HepG2 (cell line): Measurements from ENCODE around the gene TP73. TPM values are rescaled to one million over a fixed set of nuclear protein-coding genes. Genes with fewer than 3 reads are reported as not detected.

ENCODE experiments used
- ATAC-seq: fragments of 200-7000 bp; cut with Tn5 transposase; 3 replicates; pipeline ENCODE4 v1.9.1; 2020; ENCODE audit warnings: mild to moderate bottlenecking, moderate library complexity
- BruUV-seq: library from RNA; stranded (reverse); fragments of 400-500 nt; replicated peaks from 2 replicates; lab custom pipeline; 2021; lab: Mats Ljungman, UMichigan
- CTCF ChIA-PET: fragments of 300-600 bp; formaldehyde crosslinking; extraction: SDS; loops from one replicate; lab custom pipeline; 2021; ENCODE audit warnings: low total read pairs, inconsistent platforms, low intra/inter-chr PET ratio; lab: Yijun Ruan, JAX
- POLR2A ChIA-PET: fragments of 350-600 bp; sonication (Branson Sonifier 250); formaldehyde crosslinking; loops from one replicate; lab custom pipeline; 2020; ENCODE audit warnings: antibody characterized with exemption, inconsistent platforms; lab: Yijun Ruan, JAX
- DNase-seq: peaks from one replicate; pipeline ENCODE4 v3.0.0-alpha.2; 2015; ENCODE audit warnings: low spot score
- FAIRE-seq: peaks from 3 replicates; lab custom pipeline; 2011; peaks lifted over from hg19 to GRCh38; lab: Jason Lieb, UNC
- H2AFZ ChIP-seq: one replicate; pipeline ENCODE4 v1.6.1; 2011; ENCODE audit warnings: low read length, inconsistent platforms
- H3K27ac ChIP-seq: fragments of 300-600 bp; 3 replicates; pipeline ENCODE4 v1.8.0; 2011; ENCODE audit warnings: mixed run types, mild to moderate bottlenecking, mixed read lengths, low read length, inconsistent platforms; ENCODE audit not compliant: insufficient read depth; ENCODE audit errors: extremely low read length
- H3K27me3 ChIP-seq, 2 experiments: fragments of 200-600 bp in 1 of 2; 2 replicates in 1 of 2; 3 replicates in 1 of 2; pipeline versions ENCODE4 v1.6.0 to v1.8.0; 2011; ENCODE audit warnings: low read length in 2 of 2, mild to moderate bottlenecking in 2 of 2, moderate library complexity in 2 of 2, inconsistent platforms in 1 of 2; ENCODE audit not compliant: insufficient read depth in 2 of 2, control insufficient read depth in 1 of 2
- H3K36me3 ChIP-seq, 2 experiments: fragments of 200-600 bp in 1 of 2; replicated peaks in 1 of 2; 2 replicates in 1 of 2; 3 replicates in 1 of 2; pipeline versions ENCODE4 v1.5.1 to v1.8.0; 2011; ENCODE audit warnings: low read length in 2 of 2, inconsistent platforms in 1 of 2; ENCODE audit not compliant: insufficient read depth in 2 of 2, control insufficient read depth in 1 of 2
- H3K4me1 ChIP-seq: 2 replicates; pipeline ENCODE4 v1.5.1; 2012; ENCODE audit warnings: low read length, inconsistent platforms; ENCODE audit not compliant: insufficient read depth
- H3K4me2 ChIP-seq: 2 replicates; pipeline ENCODE4 v1.6.0; 2011; ENCODE audit warnings: low read depth, low read length, inconsistent platforms
- H3K4me3 ChIP-seq, 3 experiments: fragments of 200-600 bp in 1 of 3; sonication (generic), shearing (Covaris generic) in 1 of 3; replicated peaks in 1 of 3; 2 replicates each; pipeline ENCODE4 v1.5.1; 2011 to 2016; ENCODE audit warnings: low read length in 3 of 3, inconsistent platforms in 2 of 3, low read depth in 2 of 3, mild to moderate bottlenecking in 2 of 3, control low read depth in 1 of 3, mixed read lengths in 1 of 3; ENCODE audit not compliant: insufficient read depth in 1 of 3
- H3K79me2 ChIP-seq: one replicate; pipeline ENCODE4 v1.6.1; 2011; ENCODE audit warnings: low read length, inconsistent platforms; ENCODE audit not compliant: insufficient read depth
- H3K9ac ChIP-seq: 2 replicates; pipeline ENCODE4 v1.6.0; 2011; ENCODE audit warnings: mild to moderate bottlenecking, low read depth, low read length, inconsistent platforms; ENCODE audit not compliant: insufficient read depth
- H3K9me3 ChIP-seq: 2 replicates; pipeline ENCODE4 v1.5.1; 2012; ENCODE audit warnings: mild to moderate bottlenecking, low read length
- H4K20me1 ChIP-seq: 2 replicates; pipeline ENCODE4 v1.6.0; 2011; ENCODE audit warnings: inconsistent platforms, mild to moderate bottlenecking, low read length, moderate library complexity; ENCODE audit not compliant: insufficient read depth
- CREM ChIP-seq, 2 experiments: sonication (generic) in 1 of 2; formaldehyde crosslinking in 1 of 2; IDR thresholded peaks; 2 replicates each; pipeline versions ENCODE4 v1.4.0 to v1.6.1; 2016 to 2020; ENCODE audit warnings: antibody characterized with exemption in 1 of 2, mild to moderate bottlenecking in 1 of 2, missing genetic modification reagents in 1 of 2
- FOSL2 ChIP-seq: sonication (generic); formaldehyde crosslinking; IDR thresholded peaks from 2 replicates; pipeline ENCODE4 v1.4.0; 2020; ENCODE audit warnings: missing genetic modification reagents
- HNRNPUL1 ChIP-seq: fragments of 200-400 bp; formaldehyde crosslinking; IDR thresholded peaks from 2 replicates; pipeline ENCODE4 v1.6.1; 2017; ENCODE audit warnings: low read depth, mild to moderate bottlenecking, low read length, moderate library complexity
- PAWR ChIP-seq: sonication (generic); formaldehyde crosslinking; IDR thresholded peaks from 2 replicates; pipeline ENCODE4 v1.4.0; 2020; ENCODE audit warnings: missing genetic modification reagents, mild to moderate bottlenecking, borderline replicate concordance
- RAD21 ChIP-seq: fragments of 450-650 bp; formaldehyde crosslinking; IDR thresholded peaks from 2 replicates; pipeline ENCODE4 v1.5.0; 2020; ENCODE audit warnings: mild to moderate bottlenecking
- RARG ChIP-seq: sonication (generic); formaldehyde crosslinking; IDR thresholded peaks from 2 replicates; pipeline ENCODE4 v1.4.0; 2020; ENCODE audit warnings: low read depth, mild to moderate bottlenecking, missing genetic modification reagents
- SETDB1 ChIP-seq: sonication (generic); formaldehyde crosslinking; IDR thresholded peaks from 2 replicates; pipeline ENCODE4 v1.5.1; 2020; ENCODE audit warnings: missing genetic modification reagents, mild to moderate bottlenecking, borderline replicate concordance
- ZNF501 ChIP-seq: sonication (generic); formaldehyde crosslinking; IDR thresholded peaks from 2 replicates; pipeline ENCODE4 v1.5.1; 2020; ENCODE audit warnings: mild to moderate bottlenecking, moderate library complexity, missing genetic modification reagents
- WGBS: methylation state at CpG from one replicate; pipeline ENCODE4 v1.1.6; 2017; ENCODE audit warnings: low lambda C conversion rate; 5-methylcytosine and 5-hydroxymethylcytosine counted together
- in situ Hi-C: cut with HindIII; loops from 2 replicates; pipeline ENCODE4 v1.10.0; 2017; ENCODE audit warnings: low pct_unique_long_range_greater_than_20kb; ENCODE audit not compliant: extremely low pct_ligation_motif_present
- intact Hi-C: fragments of 100-400 bp; cut with micrococcal nuclease; formaldehyde crosslinking; loops from one replicate; pipeline ENCODE4 v1.10.0; 2022; ENCODE audit not compliant: unreplicated experiment
- polyA plus RNA-seq, 8 experiments: library from polyadenylated mRNA; depleted of rRNA in 3 of 8; stranded (reverse) in 7 of 8; unstranded in 1 of 8; fragments of >200 nt; fragmentation: Illumina TruSeq in 4 of 8; extraction: Trizol in 4 of 8; gene quantifications; 2 replicates each; pipeline versions ENCODE4 v1.2.1 to v1.2.3, GENCODE V29; 2011 to 2016; ENCODE audit warnings: low read depth in 4 of 8, missing spikeins in 1 of 8, mixed read lengths in 1 of 8; ENCODE audit not compliant: insufficient read depth in 1 of 8
- total RNA-seq, 5 experiments: library from RNA; depleted of rRNA; stranded (reverse); fragments of >200 nt; fragmentation: Illumina TruSeq; extraction: Trizol; gene quantifications; 2 replicates each; pipeline ENCODE4 v1.2.3, GENCODE V29; 2016; ENCODE audit warnings: low read depth in 1 of 5
- TF ChIP-seq, protein P1 (sequence below): IDR thresholded peaks from 2 replicates; pipeline ENCODE4 v1.4.0; 2020; ENCODE audit warnings: mild to moderate bottlenecking, missing genetic modification reagents
- TF ChIP-seq, protein P2 (sequence below): sonication (generic); formaldehyde crosslinking; IDR thresholded peaks from 2 replicates; pipeline ENCODE4 v1.5.1; 2020; ENCODE audit warnings: mild to moderate bottlenecking, missing genetic modification reagents, borderline replicate concordance
- TF ChIP-seq, protein P3 (sequence below): sonication (generic); formaldehyde crosslinking; IDR thresholded peaks from 2 replicates; pipeline ENCODE4 v1.5.0; 2020; ENCODE audit warnings: mild to moderate bottlenecking, missing genetic modification reagents, moderate library complexity
- TF ChIP-seq, protein P4 (sequence below): sonication (generic); formaldehyde crosslinking; IDR thresholded peaks from 2 replicates; pipeline ENCODE4 v1.4.0; 2020; ENCODE audit warnings: missing genetic modification reagents

TP73 gene
- total and polyA plus RNA-seq, 2 of the 13 experiments (the other 11 are each of a cell fraction or from before 2014, with no cell fraction given), result 0.49 to 1.1 TPM

DNA sequence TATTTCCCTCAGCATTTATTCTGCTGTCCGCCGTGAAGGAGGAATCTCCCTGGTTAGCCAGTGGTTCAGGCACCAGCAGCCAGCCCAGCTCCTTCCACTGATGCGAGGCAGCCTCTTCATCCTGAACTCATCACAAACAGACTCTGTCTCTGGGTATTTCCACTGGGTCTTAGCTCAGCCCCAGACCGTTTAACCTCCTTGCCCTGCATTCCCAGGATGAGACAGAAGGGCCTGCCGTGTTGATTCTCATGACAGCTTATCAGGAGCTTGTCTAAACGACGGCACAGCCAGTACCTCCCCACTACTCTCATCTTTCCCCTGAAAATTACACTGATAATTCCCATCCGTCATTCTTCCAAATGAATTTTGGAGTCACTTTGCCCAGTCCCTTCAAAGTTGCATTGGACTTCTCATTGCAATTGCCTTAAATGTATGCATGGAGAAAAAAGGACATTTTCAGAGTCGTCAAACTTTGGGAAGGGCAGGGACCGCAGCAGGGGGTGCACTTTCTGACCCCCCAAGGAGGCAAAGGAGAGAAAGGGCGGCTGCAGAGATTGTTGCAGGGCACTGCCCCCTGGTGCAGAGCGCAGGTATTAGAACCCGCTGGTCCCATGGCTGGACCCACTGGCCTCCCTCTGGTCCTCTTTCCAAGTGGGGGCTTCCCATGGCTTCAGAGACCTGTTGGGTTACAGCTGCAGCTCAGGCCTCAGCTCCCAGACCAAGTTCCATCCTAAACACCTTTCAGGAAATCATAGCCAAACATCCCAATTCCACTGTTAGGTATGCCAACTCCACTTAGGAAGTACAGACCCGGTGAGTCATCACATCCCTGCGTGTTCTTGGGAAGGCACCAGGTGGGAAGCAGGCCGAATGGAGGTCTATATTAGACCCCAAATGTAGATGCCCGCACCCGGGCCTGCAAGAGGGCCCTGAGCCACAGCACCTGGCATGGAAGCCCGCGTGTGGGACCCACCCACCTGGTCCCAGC, 37.3 kb upstream of the TP73 start:
- Histone ChIP-seq H3K9ac (no peak overlapping the region), H3K27ac (no peak overlapping the region), H3K4me3 (no peak overlapping the region), H3K9me3 (no peaks in the 10 kb centered on the region), H3K27me3 (peaks cover 18 to 80% of the 10 kb centered on the region in 2 experiments), H3K4me2 (no peak overlapping the region), H4K20me1 (peaks cover under 1% of the 10 kb centered on the region; the same call in 1 of the 2 replicates), H2AFZ (no peak overlapping the region), H3K4me1 (peaks cover 55% of the 10 kb centered on the region), H3K36me3 (no peaks in the 10 kb centered on the region), H3K79me2 (no peaks in the 10 kb centered on the region)
- no peak for ATAC-seq
- DNase-seq, result no peak
- WGBS, result 27% methylated on average over 13 of the region's 20 CpGs
- in situ Hi-C loops (no loop called here), intact Hi-C loops (loop anchor here (2.0 to 5.0 kb wide), 2 partner anchors 50 to 123 kb away; no protein-coding TSS in a partner anchor)
- FAIRE-seq, result peak; percentile 15
- BruUV-seq, result no TSS peak
- CTCF ChIA-PET, result interaction anchor here (1.1 to 2.3 kb wide), 3 partner anchors 26 to 50 kb away, joined by 3 to 6 read pairs (median 6); no protein-coding TSS in a partner anchor
- POLR2A ChIA-PET, result no interaction called here
- no peak for TF ChIP-seq CREM (IDR thresholded peaks at IDR 0.05)
- no peak for TF ChIP-seq CREM (CRISPR knock-in tag; IDR thresholded peaks at IDR 0.05)
- TF ChIP-seq RARG, result no peak
- TF ChIP-seq HNRNPUL1, result no peak
- TF ChIP-seq, protein P1, sequence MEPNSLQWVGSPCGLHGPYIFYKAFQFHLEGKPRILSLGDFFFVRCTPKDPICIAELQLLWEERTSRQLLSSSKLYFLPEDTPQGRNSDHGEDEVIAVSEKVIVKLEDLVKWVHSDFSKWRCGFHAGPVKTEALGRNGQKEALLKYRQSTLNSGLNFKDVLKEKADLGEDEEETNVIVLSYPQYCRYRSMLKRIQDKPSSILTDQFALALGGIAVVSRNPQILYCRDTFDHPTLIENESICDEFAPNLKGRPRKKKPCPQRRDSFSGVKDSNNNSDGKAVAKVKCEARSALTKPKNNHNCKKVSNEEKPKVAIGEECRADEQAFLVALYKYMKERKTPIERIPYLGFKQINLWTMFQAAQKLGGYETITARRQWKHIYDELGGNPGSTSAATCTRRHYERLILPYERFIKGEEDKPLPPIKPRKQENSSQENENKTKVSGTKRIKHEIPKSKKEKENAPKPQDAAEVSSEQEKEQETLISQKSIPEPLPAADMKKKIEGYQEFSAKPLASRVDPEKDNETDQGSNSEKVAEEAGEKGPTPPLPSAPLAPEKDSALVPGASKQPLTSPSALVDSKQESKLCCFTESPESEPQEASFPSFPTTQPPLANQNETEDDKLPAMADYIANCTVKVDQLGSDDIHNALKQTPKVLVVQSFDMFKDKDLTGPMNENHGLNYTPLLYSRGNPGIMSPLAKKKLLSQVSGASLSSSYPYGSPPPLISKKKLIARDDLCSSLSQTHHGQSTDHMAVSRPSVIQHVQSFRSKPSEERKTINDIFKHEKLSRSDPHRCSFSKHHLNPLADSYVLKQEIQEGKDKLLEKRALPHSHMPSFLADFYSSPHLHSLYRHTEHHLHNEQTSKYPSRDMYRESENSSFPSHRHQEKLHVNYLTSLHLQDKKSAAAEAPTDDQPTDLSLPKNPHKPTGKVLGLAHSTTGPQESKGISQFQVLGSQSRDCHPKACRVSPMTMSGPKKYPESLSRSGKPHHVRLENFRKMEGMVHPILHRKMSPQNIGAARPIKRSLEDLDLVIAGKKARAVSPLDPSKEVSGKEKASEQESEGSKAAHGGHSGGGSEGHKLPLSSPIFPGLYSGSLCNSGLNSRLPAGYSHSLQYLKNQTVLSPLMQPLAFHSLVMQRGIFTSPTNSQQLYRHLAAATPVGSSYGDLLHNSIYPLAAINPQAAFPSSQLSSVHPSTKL, result no peak
- no peak for TF ChIP-seq PAWR (CRISPR knock-in tag)
- TF ChIP-seq, protein P2, sequence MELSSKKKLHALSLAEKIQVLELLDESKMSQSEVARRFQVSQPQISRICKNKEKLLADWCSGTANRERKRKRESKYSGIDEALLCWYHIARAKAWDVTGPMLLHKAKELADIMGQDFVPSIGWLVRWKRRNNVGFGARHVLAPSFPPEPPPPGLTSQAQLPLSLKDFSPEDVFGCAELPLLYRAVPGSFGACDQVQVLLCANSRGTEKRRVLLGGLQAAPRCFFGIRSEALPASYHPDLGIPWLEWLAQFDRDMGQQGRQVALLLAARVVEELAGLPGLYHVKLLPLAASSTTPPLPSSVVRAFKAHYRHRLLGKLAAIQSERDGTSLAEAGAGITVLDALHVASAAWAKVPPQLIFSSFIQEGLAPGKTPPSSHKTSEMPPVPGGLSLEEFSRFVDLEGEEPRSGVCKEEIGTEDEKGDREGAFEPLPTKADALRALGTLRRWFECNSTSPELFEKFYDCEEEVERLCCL (CRISPR knock-in tag), result no peak
- TF ChIP-seq SETDB1 (CRISPR knock-in tag), result no peak
- TF ChIP-seq RAD21, result peak; percentile 67
- TF ChIP-seq, protein P3, sequence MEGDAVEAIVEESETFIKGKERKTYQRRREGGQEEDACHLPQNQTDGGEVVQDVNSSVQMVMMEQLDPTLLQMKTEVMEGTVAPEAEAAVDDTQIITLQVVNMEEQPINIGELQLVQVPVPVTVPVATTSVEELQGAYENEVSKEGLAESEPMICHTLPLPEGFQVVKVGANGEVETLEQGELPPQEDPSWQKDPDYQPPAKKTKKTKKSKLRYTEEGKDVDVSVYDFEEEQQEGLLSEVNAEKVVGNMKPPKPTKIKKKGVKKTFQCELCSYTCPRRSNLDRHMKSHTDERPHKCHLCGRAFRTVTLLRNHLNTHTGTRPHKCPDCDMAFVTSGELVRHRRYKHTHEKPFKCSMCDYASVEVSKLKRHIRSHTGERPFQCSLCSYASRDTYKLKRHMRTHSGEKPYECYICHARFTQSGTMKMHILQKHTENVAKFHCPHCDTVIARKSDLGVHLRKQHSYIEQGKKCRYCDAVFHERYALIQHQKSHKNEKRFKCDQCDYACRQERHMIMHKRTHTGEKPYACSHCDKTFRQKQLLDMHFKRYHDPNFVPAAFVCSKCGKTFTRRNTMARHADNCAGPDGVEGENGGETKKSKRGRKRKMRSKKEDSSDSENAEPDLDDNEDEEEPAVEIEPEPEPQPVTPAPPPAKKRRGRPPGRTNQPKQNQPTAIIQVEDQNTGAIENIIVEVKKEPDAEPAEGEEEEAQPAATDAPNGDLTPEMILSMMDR, result peak; percentile 77
- TF ChIP-seq, protein P4, sequence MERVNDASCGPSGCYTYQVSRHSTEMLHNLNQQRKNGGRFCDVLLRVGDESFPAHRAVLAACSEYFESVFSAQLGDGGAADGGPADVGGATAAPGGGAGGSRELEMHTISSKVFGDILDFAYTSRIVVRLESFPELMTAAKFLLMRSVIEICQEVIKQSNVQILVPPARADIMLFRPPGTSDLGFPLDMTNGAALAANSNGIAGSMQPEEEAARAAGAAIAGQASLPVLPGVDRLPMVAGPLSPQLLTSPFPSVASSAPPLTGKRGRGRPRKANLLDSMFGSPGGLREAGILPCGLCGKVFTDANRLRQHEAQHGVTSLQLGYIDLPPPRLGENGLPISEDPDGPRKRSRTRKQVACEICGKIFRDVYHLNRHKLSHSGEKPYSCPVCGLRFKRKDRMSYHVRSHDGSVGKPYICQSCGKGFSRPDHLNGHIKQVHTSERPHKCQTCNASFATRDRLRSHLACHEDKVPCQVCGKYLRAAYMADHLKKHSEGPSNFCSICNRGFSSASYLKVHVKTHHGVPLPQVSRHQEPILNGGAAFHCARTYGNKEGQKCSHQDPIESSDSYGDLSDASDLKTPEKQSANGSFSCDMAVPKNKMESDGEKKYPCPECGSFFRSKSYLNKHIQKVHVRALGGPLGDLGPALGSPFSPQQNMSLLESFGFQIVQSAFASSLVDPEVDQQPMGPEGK (CRISPR knock-in tag), result peak; percentile 78
- no peak for TF ChIP-seq FOSL2
- no peak for TF ChIP-seq ZNF501 (CRISPR knock-in tag)
